Measurements from ENCODE around the gene PFN3.

PFN3 gene

GRCh38 chr5:177357459-177358351, 42.8 kb downstream of the PFN3 start, which contains the start of gene RGS14:
TSS of gene RGS14 (plus strand) at chr5:177357924. CDS start at chr5:177358025, 101 bp downstream.
- peak; percentile 92 for DNase-seq

- no peak for DNase-seq
These were observed 43.4 kb downstream of the PFN3 start for GRCh38 chr5:177357146-177357458.

- DNase-seq: no peak
These were observed 43.7 kb downstream of the PFN3 start for GRCh38 chr5:177356746-177357145.

GRCh38 chr5:177355868-177356168, 44.6 kb downstream of the PFN3 start:
- no peak for DNase-seq

- DNase-seq: no peak
These were observed 45.1 kb downstream of the PFN3 start for GRCh38 chr5:177355162-177355867.

- no peak for DNase-seq
These were observed 45.8 kb downstream of the PFN3 start for GRCh38 chr5:177354711-177355110.

GRCh38 chr5:177354256-177354655, 46.2 kb downstream of the PFN3 start:
- no peak for DNase-seq

- no peak for DNase-seq
These were observed 47.4 kb downstream of the PFN3 start for GRCh38 chr5:177353093-177353492.

- peak; percentile 99 for DNase-seq
These were observed 48.8 kb downstream of the PFN3 start, which contains the start of gene LMAN2 for GRCh38 chr5:177351392-177352329. TSS of gene LMAN2 (minus strand) at chr5:177351668. CDS start at chr5:177351647, 21 bp downstream.

- peak; percentile 70 for DNase-seq
These were observed 49.6 kb downstream of the PFN3 start for GRCh38 chr5:177350776-177351391.
